NCI-H187 treated with DMSO at 0.1 percent for 48 hours (cell line): ENCODE data around the gene KCNE4.
"Not testable (repeated sequence)": the region's sequence is repeated elsewhere in the genome, so short reads cannot be mapped to it uniquely, and the experiment has no call there.

ENCODE experiments used
- DNase-seq: peaks from one replicate; lab custom pipeline; 2025; lab: John Stamatoyannopoulos, UW

The KCNE4 gene

DNA sequence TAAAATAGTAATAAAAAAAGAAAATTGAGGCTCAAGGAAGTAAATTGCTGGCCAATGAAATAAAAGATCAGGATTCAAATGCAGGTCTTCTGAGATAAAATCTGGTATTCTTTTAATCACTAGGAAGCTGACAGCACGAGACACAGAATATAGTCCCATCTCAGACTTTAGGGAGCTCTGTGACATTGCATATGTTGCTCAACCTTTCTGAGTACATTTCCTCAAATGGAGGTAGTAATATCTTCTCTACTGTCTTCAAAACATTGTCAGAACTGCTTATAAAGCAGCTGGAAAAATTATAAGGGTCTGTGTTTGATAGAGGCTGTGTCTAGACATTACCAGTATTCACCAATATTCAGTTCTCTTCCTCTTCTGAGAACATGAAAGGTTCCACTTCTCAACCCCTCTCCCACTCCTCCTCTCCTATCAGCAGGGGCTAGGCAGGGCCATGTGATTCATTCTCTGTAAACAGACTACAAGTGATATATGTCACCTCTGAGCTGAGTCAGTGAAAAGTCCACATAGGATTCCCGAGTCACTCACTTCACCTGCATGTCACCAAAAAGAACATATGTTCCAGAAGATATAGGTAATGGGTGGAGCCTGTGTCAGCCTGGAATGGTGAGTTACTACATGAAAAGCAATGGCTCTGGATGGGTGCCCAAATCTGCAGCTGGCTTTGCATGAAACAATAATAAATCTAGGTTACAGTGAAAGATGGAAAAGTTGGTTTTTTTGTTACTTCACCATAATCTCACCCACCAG is 7.1 kb downstream of the KCNE4 start:
- no peak for DNase-seq

DNA sequence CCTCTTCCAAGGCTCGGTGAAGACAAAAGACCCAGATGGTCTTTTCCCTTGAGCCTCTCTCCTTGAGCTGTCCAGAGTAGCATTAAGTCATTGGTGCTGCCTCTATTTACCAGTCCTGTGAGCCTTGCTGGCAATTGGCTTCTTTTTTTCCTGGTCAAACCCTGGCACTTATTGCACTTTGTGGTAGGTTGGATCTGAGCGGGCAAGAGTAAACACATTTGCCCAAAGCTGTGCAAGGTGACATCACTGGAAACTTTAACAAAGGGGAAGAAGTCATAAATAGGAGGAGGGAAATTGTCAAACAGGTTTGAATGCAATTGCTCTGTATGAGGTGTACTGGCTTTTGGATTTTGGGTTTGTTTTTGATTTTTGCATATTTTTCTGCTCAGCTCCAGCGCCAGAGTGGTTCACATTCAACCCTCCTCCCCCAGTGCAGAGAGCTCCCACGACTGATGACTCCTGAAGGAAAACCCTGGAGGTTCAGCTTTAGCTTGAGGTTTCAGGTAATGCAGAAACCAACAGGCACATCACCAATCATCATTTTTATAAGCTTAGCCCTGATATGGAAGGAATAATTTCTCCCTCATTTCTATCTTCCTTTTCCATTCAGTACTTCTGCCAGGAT is 8.3 kb downstream of the KCNE4 start:
- DNase-seq, result no peak

DNA sequence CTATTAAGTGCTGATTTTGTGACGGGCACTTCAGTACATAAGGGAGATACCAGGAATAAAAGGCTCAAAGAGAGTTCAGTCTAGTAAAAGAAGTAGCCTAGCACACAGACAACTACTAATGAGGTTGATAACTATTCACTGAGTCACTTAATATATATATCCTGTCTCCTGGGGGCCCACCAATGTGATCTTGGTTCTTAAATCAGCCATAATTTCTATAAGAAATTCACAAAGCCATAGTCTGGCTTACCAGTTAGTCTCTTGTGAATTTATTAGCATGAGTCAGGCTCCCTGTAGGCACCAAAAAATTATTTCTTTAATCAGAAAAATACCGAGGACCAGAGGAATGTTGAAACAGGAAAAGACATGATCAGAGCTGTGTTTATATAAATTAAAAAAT is 10.4 kb downstream of the KCNE4 start:
- DNase-seq, result no peak

- DNase-seq, result no peak
Measured at GRCh38 chr2:223065107-223065506, 13.1 kb downstream of the KCNE4 start.

- DNase-seq, result no peak
Measured at GRCh38 chr2:223066721-223067120, 14.7 kb downstream of the KCNE4 start.

DNA sequence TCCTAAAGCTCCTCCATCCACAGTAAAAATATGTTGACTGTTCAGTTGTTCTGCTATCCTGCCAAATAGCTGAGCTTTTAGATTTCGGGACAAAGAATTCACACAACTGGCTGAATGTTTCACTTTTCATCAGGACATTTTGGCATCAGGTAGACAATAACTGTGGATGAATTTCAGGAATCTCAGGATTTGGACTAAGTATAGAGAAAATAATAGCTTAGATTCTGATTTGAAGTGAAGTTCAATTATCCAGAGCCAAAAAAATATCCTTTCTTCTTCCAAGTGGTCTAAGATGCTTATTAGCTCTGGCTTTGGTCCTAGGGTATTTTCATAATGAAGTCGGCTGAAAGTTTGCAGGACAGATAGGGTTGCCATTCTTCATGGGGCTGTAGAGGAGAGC is 16.1 kb downstream of the KCNE4 start:
- no peak for DNase-seq

DNA sequence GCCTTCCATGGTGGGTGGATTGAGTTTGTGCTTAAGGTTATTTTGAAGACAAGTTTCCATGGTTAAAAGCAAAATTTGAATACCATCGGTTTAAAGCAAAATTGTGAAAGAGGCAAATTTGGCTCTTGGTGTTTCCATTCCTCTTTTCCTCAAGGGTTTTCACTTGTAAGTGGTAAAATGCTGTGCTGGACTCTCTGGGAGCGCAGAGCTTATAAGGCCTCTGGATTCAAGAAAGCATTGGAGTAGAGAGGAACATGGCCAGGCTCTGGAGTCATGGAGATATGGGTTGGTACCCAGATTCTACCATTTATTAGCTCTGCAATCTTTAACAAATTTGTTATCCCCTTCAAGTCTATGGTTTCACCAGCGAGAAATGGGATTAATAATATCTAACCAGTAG is 17.5 kb downstream of the KCNE4 start:
- no peak for DNase-seq

DNA sequence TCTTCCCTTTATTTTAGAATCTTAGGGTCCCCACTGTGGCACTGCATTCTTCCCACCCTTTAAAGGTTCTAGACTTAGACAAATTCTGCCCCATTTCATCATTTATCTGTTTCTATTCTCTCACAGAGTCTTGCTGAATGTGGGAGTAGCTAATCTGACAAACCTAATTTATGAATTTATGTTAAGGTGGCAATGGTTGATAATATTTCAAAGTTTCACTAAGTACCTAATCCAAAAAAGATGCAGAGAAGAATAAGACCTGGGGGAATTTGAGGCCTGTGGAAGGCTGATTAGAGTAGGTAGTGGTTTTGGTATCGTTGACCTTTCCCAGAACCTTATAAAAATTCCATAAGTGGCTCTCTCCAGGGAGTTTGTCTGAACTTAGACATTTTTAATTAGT is 18.0 kb downstream of the KCNE4 start:
- no peak for DNase-seq

DNA sequence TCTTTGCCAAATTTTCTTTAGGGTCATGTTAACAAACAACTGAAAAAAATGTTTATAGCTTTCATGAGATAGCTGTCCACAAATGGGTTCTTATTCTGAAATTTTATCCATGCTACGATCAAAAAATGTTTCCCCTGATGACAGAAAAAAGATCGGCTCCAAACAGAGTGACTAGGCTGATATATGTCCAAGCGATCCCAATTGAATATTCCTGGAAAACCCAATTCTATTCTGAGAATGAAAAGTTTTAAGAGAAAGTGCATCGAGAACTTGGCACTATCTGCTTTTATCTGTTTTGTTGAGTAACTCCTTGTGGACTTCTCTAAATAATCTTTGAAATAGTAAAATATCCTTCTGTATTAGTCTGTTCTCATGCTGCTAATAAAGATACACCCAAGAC is 19.1 kb downstream of the KCNE4 start:
- no peak for DNase-seq

DNA sequence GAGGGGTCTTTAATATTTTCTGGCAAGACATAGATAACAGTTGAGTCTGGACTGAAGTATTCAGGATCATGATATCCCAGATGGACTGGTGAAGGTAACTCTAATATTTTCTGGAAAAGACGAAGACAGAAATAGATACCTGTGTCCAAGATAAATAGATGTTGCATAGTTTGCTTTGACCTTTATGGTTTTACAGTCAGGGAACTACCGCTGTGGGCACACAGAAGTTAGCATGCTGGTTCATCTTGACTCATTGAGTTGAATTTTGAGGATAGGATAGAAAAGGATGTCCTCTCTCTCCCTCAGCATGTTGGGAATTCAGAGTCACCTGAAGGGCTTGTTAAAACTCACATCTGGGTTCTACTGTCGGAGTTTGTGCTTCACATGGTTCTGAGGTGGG is 20.8 kb downstream of the KCNE4 start:
- no peak for DNase-seq

DNA sequence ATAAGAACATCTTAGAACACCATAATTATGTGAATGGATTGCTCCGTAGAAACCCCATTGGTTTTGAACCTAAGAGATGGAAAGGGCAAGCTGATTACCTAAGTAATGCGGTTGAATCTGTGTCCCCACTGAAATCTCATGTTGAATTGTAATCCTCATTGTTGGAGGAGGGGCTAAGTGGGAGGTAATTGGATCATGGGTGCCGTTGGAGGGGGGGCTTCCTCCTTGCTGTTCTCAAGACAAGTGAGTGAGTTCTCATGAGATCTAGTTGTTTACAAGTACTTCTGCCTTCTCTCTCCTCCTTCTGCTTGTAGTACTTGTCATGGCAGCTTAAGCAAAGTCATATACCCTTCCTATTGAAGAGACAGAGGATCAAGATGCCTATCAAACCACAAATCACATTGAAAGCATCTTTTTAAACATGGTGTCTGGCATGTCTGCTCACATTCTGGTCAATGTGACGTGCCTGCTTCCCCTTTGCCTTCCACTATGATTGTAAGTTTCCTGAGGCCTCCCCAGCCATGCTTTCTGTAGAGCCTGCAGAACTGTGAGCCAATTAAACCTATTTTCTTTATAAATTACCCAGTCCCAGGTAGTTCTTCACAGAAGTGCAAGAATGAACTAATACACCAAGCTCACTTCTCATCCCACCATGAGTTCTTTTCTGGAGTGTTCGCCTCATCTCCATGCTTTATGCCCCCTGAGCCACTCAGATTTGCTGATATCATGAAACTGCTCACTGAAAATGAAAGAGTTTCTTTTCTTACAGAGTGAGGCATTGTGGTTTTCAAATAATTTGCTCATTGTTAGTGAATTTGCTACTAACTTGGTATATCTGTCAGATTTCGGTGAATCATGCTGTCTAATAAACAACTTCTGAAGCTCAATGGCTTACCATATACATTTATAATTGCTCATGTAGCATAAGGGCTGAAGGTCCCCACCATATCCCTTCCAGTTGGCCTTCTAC is 23.6 kb downstream of the KCNE4 start:
- no peak for DNase-seq

GRCh38 chr2:223076573-223076972 is 24.6 kb downstream of the KCNE4 start:
- DNase-seq, result no peak

- DNase-seq, result no peak
Measured at GRCh38 chr2:223078482-223078881, 26.5 kb downstream of the KCNE4 start.

- no peak for DNase-seq
Measured at GRCh38 chr2:223079378-223079777, 27.4 kb downstream of the KCNE4 start.

GRCh38 chr2:223079925-223080324 is 27.9 kb downstream of the KCNE4 start:
- no peak for DNase-seq

DNA sequence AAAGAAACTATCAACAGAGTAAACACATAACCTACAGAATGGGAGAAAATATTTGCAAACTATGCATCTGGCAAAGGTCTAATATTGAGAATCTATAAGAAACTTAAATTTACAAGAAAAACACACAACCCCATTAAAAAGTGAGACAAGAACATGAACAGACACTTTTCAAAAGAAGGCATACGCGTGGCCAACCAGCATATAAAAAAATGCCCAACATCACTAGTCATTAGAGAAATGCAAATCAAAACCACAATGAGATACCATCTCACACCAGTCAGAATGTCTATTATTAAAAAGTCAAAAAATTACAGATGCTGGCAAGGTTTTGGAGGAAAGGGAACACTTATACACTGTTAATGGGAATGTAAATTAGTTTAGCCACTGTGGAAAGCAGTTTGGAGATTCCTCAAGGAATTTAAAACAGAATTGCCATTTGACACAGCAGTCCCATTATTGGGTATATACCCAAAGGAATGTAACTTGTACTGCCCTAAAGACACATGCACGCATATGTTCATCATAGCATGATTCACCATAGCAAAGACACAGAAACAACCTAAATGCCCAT is 28.9 kb downstream of the KCNE4 start:
- DNase-seq, result not testable (repeated sequence)

DNA sequence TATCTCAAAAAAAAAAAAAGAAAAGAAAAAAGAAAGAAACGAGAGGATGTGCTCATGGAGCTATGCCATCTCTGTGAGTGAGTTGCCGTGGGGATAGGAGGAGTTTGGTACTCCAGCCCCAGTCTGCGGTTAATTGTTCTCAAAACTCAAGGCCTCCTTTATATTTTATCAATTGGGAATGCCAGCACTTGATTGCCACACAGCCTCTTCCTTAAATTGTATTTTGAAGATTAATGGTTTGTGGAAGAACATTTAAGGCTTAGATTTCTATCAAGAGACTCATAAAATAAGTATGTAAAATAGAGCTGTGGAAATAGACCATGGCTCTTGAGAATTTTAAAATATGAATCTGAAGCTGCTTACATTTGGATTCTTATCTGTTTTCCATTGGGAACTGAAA is 29.8 kb downstream of the KCNE4 start:
- DNase-seq, result no peak

GRCh38 chr2:223082706-223083105 is 30.7 kb downstream of the KCNE4 start:
- no peak for DNase-seq

- no peak for DNase-seq
Measured at GRCh38 chr2:223083402-223084070, 31.5 kb downstream of the KCNE4 start.

DNA sequence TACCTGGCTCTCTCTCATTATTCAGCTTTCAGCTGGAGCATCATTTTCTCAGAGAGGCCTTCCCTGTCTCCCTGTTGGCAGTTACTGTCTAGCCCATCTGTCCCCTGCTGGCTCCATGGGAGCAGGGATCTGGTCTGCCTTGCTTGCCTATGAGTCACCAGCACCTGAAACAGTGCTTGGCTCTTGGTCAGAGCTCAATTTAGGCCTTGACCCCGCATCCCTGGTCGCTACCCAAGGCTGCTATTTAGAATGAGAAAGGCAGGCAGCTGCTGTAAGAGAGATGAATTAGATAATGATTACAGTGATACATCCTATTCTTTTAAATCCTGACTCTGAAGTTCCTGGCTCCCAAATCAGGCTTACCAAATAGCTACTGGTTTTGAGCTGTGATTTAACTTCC is 32.9 kb downstream of the KCNE4 start:
- no peak for DNase-seq

- DNase-seq, result no peak
Measured at GRCh38 chr2:223086370-223086981, 34.5 kb downstream of the KCNE4 start.
